Measurements from ENCODE around the gene MCIDAS. TPM values are rescaled to one million over a fixed set of nuclear protein-coding genes. Genes with fewer than 3 reads are reported as not detected.
A peak's percentile ranks its signal among the peaks of the same experiment; 100 is the strongest.

The MCIDAS gene
- total RNA-seq, 1 donor from 2014 or later, result not detected

GRCh38 chr5:55191165-55191564, 36.0 kb downstream of the MCIDAS start:
- Mint-ChIP-seq H3K27ac (ENCODE audit: unreplicated experiment) (no peak overlapping the region), H3K27me3 (ENCODE audit: low read depth) (peaks cover 73% of the 10 kb centered on the region), H3K4me3 (no peak overlapping the region), H3K4me1 (peaks cover 3% of the 10 kb centered on the region), H3K9me3 (peaks cover 2% of the 10 kb centered on the region), H3K36me3 (ENCODE audit: low read depth) (no peaks in the 10 kb centered on the region)
- no peak for DNase-seq (ENCODE audit: low read depth, low spot score)
- no peak for TF ChIP-seq CTCF (conservative IDR thresholded peaks at IDR 0.05)

- no peak for TF ChIP-seq CTCF (conservative IDR thresholded peaks at IDR 0.05)
- no peak overlapping the region for H3K4me3 Mint-ChIP-seq
- peaks cover 2% of the 10 kb centered on the region for H3K9me3 Mint-ChIP-seq
- H3K4me1 Mint-ChIP-seq, result peaks cover 3% of the 10 kb centered on the region
- H3K36me3 Mint-ChIP-seq (ENCODE audit: low read depth), result no peaks in the 10 kb centered on the region
- H3K27me3 Mint-ChIP-seq (ENCODE audit: low read depth), result peaks cover 71% of the 10 kb centered on the region
- no peak for DNase-seq (ENCODE audit: low read depth, low spot score)
- no peak overlapping the region for H3K27ac Mint-ChIP-seq (ENCODE audit: unreplicated experiment)
These were observed 38.2 kb downstream of the MCIDAS start for GRCh38 chr5:55188656-55189540.

- no peaks in the 10 kb centered on the region for H3K36me3 Mint-ChIP-seq (ENCODE audit: low read depth)
- no peak for DNase-seq (ENCODE audit: low read depth, low spot score)
- peaks cover 68% of the 10 kb centered on the region for H3K27me3 Mint-ChIP-seq (ENCODE audit: low read depth)
- TF ChIP-seq CTCF (conservative IDR thresholded peaks at IDR 0.05), result peak; percentile 43
- peaks cover 3% of the 10 kb centered on the region for H3K4me1 Mint-ChIP-seq
- H3K27ac Mint-ChIP-seq (ENCODE audit: unreplicated experiment), result no peak overlapping the region
- H3K9me3 Mint-ChIP-seq, result peaks cover 2% of the 10 kb centered on the region
- no peak overlapping the region for H3K4me3 Mint-ChIP-seq
These were observed 39.7 kb downstream of the MCIDAS start for GRCh38 chr5:55187370-55187769.

GRCh38 chr5:55180016-55180415, 47.1 kb downstream of the MCIDAS start:
- no peak for TF ChIP-seq CTCF (conservative IDR thresholded peaks at IDR 0.05)
- no peak for DNase-seq (ENCODE audit: low read depth, low spot score)
- peaks cover 87% of the 10 kb centered on the region for H3K27me3 Mint-ChIP-seq (ENCODE audit: low read depth)
- no peak overlapping the region for H3K27ac Mint-ChIP-seq (ENCODE audit: unreplicated experiment)
- H3K4me1 Mint-ChIP-seq, result peaks cover 14% of the 10 kb centered on the region
- H3K4me3 Mint-ChIP-seq, result no peak overlapping the region
- no peaks in the 10 kb centered on the region for H3K9me3 Mint-ChIP-seq
- no peaks in the 10 kb centered on the region for H3K36me3 Mint-ChIP-seq (ENCODE audit: low read depth)

- H3K9me3 Mint-ChIP-seq, result no peaks in the 10 kb centered on the region
- DNase-seq (ENCODE audit: low read depth, low spot score), result no peak
- no peak overlapping the region for H3K27ac Mint-ChIP-seq (ENCODE audit: unreplicated experiment)
- no peaks in the 10 kb centered on the region for H3K36me3 Mint-ChIP-seq (ENCODE audit: low read depth)
- no peak for TF ChIP-seq CTCF (conservative IDR thresholded peaks at IDR 0.05)
- H3K27me3 Mint-ChIP-seq (ENCODE audit: low read depth), result peaks cover 96% of the 10 kb centered on the region
- H3K4me1 Mint-ChIP-seq, result peaks cover 29% of the 10 kb centered on the region
- peak overlapping the region; percentile 22 for H3K4me3 Mint-ChIP-seq
These were observed 50.0 kb downstream of the MCIDAS start for GRCh38 chr5:55177078-55177477.
